ENCODE data around the gene CALD1.

GRCh38 chr7:134761266-134761665 lies 18.2 kb upstream of the CALD1 start:
- TF ChIP-seq POLR2A (IDR thresholded peaks at IDR 0.05; ENCODE audit: low read depth, low read length) (no peak), POLR2AphosphoS5 (IDR thresholded peaks at IDR 0.05; ENCODE audit: low read depth, low read length) (no peak)
